ENCODE data around the gene CACNA1B. TPM values are rescaled to one million over a fixed set of nuclear protein-coding genes. Genes with fewer than 3 reads are reported as not detected.

Gene CACNA1B
- total and polyA plus RNA-seq, 9 of the 15 experiments (the other 6 are each of a cell fraction or from before 2014, with no cell fraction given) = 0.01 to 0.04 TPM; not detected in 7

DNA sequence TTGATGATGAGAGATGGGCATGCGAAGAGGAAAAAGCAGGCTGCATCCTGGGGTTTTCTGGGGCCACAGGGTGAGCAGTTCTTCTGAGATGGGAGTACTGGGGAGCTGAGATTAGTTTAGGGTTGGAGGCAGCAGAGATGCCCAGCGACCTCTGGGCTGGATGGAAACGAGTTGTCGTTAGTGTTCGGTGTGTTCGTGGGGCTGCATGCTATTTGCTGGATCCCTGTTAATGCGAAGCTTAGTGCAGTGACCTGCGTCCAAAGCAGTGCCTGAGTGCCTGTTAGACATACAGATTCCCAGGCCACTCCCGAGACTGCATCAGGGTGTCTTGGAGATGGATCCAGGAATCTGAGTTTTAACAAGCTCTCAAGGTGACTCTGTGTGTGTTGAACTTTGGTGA is 201.3 kb downstream of the CACNA1B start:
- H2AFZ ChIP-seq (ENCODE audit: low read depth, low read length) = no peak overlapping the region
- CTCF ChIA-PET (ENCODE audit: low intra/inter-chr PET ratio) = no interaction called here
- H3K4me3 ChIP-seq = no peak overlapping the region
- FAIRE-seq (no peak), ATAC-seq (no peak), DNase-seq (ENCODE audit: extremely low read depth in 1 of 4, low spot score in 3 of 4) (no peak)
- H3K36me3 ChIP-seq (ENCODE audit: control insufficient read depth, insufficient read depth, low read length) = no peaks in the 10 kb centered on the region
- POLR2A ChIA-PET = interaction anchor here (1.0 kb wide), 1 partner anchor 24 kb away, joined by 4 read pairs; no protein-coding TSS in a partner anchor
- no peaks in the 10 kb centered on the region for H3K79me2 ChIP-seq (ENCODE audit: control insufficient read depth, insufficient read depth, low read length)
- H3K9me1 ChIP-seq (ENCODE audit: control insufficient read depth, insufficient read depth, low read length) = no peaks in the 10 kb centered on the region
- no peak overlapping the region for H3K9ac ChIP-seq (ENCODE audit: insufficient read depth in 1 of 2, low read depth in 2 of 2, low read length in 2 of 2)
- peaks cover 0 to 1% of the 10 kb centered on the region in 2 experiments; a peak in 1 of 5 replicates for H3K4me1 ChIP-seq (replicated peaks in 1 of 2; ENCODE audit: control insufficient read depth in 2 of 2, insufficient read depth in 2 of 2, low read length in 2 of 2)
- intact Hi-C loops (cut with micrococcal nuclease) = no loop called here
- H3K27ac ChIP-seq (ENCODE audit: extremely low read depth, low read depth, low read length) = no peak overlapping the region
- 1% methylated on average over 9 of the region's 9 CpGs for WGBS (ENCODE audit: insufficient coverage, low coverage, missing lambda C conversion rate)
- H3K9me3 ChIP-seq (replicated peaks; ENCODE audit: control insufficient read depth, insufficient read depth, low read depth, low read length) = no peaks in the 10 kb centered on the region
- H3K27me3 ChIP-seq (ENCODE audit: control insufficient read depth in 2 of 2, insufficient read depth in 2 of 2, low read length in 2 of 2) = peaks cover 30 to 69% of the 10 kb centered on the region in 2 experiments
- in situ Hi-C loops (cut with MboI) = no loop called here
- H4K20me1 ChIP-seq (replicated peaks; ENCODE audit: control insufficient read depth, insufficient read depth, low read length) = peaks cover 4% of the 10 kb centered on the region; the same call in 1 of the 2 replicates
- no peak overlapping the region for H3K4me2 ChIP-seq (ENCODE audit: insufficient read depth, low read length)
- no TSS peak for BruUV-seq (replicated peaks)
- TF ChIP-seq JUNB (CRISPR knock-in tag; conservative IDR thresholded peaks at IDR 0.05) (no peak), ZNF212 (CRISPR knock-in tag; IDR thresholded peaks at IDR 0.05) (no peak), TEAD4 (IDR thresholded peaks at IDR 0.05; ENCODE audit: low read length) (no peak), TEAD4 (CRISPR knock-in tag; IDR thresholded peaks at IDR 0.05; ENCODE audit: borderline replicate concordance) (no peak), ZNF146 (CRISPR knock-in tag; IDR thresholded peaks at IDR 0.05; ENCODE audit: unreplicated experiment) (no peak), BDP1 (IDR thresholded peaks at IDR 0.05; ENCODE audit: insufficient read depth, insufficient read length) (no peak), SIN3A (IDR thresholded peaks at IDR 0.05; ENCODE audit: borderline replicate concordance in 2 of 2, control insufficient read depth in 1 of 2, low read depth in 2 of 2, low read length in 2 of 2) (no peak), ZNF217 (CRISPR knock-in tag; IDR thresholded peaks at IDR 0.05) (no peak), XRCC4 (IDR thresholded peaks at IDR 0.05; ENCODE audit: extremely low read depth, insufficient read depth, insufficient read length) (no peak), ZNF830 (CRISPR knock-in tag; IDR thresholded peaks at IDR 0.05) (no peak)
- TF ChIP-seq, protein P1, sequence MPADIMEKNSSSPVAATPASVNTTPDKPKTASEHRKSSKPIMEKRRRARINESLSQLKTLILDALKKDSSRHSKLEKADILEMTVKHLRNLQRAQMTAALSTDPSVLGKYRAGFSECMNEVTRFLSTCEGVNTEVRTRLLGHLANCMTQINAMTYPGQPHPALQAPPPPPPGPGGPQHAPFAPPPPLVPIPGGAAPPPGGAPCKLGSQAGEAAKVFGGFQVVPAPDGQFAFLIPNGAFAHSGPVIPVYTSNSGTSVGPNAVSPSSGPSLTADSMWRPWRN (IDR thresholded peaks at IDR 0.05; ENCODE audit: low read depth) = no peak
- TF ChIP-seq, protein P2, sequence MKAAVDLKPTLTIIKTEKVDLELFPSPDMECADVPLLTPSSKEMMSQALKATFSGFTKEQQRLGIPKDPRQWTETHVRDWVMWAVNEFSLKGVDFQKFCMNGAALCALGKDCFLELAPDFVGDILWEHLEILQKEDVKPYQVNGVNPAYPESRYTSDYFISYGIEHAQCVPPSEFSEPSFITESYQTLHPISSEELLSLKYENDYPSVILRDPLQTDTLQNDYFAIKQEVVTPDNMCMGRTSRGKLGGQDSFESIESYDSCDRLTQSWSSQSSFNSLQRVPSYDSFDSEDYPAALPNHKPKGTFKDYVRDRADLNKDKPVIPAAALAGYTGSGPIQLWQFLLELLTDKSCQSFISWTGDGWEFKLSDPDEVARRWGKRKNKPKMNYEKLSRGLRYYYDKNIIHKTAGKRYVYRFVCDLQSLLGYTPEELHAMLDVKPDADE (conservative IDR thresholded peaks at IDR 0.05; ENCODE audit: control insufficient read depth, low read depth, low read length) = no peak
- TF ChIP-seq, protein P3, sequence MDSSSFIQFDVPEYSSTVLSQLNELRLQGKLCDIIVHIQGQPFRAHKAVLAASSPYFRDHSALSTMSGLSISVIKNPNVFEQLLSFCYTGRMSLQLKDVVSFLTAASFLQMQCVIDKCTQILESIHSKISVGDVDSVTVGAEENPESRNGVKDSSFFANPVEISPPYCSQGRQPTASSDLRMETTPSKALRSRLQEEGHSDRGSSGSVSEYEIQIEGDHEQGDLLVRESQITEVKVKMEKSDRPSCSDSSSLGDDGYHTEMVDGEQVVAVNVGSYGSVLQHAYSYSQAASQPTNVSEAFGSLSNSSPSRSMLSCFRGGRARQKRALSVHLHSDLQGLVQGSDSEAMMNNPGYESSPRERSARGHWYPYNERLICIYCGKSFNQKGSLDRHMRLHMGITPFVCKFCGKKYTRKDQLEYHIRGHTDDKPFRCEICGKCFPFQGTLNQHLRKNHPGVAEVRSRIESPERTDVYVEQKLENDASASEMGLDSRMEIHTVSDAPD (CRISPR knock-in tag; IDR thresholded peaks at IDR 0.05) = no peak
- TF ChIP-seq, protein P4, sequence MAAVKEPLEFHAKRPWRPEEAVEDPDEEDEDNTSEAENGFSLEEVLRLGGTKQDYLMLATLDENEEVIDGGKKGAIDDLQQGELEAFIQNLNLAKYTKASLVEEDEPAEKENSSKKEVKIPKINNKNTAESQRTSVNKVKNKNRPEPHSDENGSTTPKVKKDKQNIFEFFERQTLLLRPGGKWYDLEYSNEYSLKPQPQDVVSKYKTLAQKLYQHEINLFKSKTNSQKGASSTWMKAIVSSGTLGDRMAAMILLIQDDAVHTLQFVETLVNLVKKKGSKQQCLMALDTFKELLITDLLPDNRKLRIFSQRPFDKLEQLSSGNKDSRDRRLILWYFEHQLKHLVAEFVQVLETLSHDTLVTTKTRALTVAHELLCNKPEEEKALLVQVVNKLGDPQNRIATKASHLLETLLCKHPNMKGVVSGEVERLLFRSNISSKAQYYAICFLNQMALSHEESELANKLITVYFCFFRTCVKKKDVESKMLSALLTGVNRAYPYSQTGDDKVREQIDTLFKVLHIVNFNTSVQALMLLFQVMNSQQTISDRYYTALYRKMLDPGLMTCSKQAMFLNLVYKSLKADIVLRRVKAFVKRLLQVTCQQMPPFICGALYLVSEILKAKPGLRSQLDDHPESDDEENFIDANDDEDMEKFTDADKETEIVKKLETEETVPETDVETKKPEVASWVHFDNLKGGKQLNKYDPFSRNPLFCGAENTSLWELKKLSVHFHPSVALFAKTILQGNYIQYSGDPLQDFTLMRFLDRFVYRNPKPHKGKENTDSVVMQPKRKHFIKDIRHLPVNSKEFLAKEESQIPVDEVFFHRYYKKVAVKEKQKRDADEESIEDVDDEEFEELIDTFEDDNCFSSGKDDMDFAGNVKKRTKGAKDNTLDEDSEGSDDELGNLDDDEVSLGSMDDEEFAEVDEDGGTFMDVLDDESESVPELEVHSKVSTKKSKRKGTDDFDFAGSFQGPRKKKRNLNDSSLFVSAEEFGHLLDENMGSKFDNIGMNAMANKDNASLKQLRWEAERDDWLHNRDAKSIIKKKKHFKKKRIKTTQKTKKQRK (IDR thresholded peaks at IDR 0.05; ENCODE audit: borderline replicate concordance, low read depth, low read length) = no peak
